HG03571 (cell line): ENCODE measurements around the gene KRT81.
"Not testable (repeated sequence)": the region's sequence is repeated elsewhere in the genome, so short reads cannot be mapped to it uniquely, and the experiment has no call there.

Experiments
- ATAC-seq: cut with Tn5 transposase; IDR thresholded peaks from one replicate; pipeline ENCODE4 v1.9.1; 2021; ENCODE audit not compliant: unreplicated experiment

KRT81 gene

GRCh38 chr12:52300796-52301691 is 9.7 kb upstream of the KRT81 start:
- ATAC-seq: no peak

GRCh38 chr12:52298677-52299190 is 7.4 kb upstream of the KRT81 start:
- no peak for ATAC-seq

- no peak for ATAC-seq
Measured at GRCh38 chr12:52296572-52297215, 5.4 kb upstream of the KRT81 start.

- ATAC-seq: no peak
Measured at GRCh38 chr12:52295663-52296062, 4.3 kb upstream of the KRT81 start.

- ATAC-seq: no peak
Measured at GRCh38 chr12:52294803-52295202, 3.5 kb upstream of the KRT81 start.

GRCh38 chr12:52293926-52294325 is 2.6 kb upstream of the KRT81 start:
- no peak for ATAC-seq

- not testable (repeated sequence) for ATAC-seq
Measured at GRCh38 chr12:52290483-52291134, 725 bp downstream of the KRT81 start.

- peak; percentile 87 for ATAC-seq
Measured at GRCh38 chr12:52287816-52288805, 3.2 kb downstream of the KRT81 start.

- ATAC-seq: not testable (repeated sequence)
Measured at GRCh38 chr12:52286857-52287785, 4.2 kb downstream of the KRT81 start.

GRCh38 chr12:52285851-52286530 is 5.3 kb downstream of the KRT81 start:
- no peak for ATAC-seq

- ATAC-seq: no peak
Measured at GRCh38 chr12:52285172-52285745, 6.1 kb downstream of the KRT81 start.

GRCh38 chr12:52284562-52285171 is 6.7 kb downstream of the KRT81 start:
- ATAC-seq: no peak

- no peak for ATAC-seq
Measured at GRCh38 chr12:52280796-52281560, 10.4 kb downstream of the KRT81 start.

GRCh38 chr12:52280319-52280795 is 11.0 kb downstream of the KRT81 start:
- ATAC-seq: no peak

GRCh38 chr12:52279422-52280318 is 11.7 kb downstream of the KRT81 start:
- ATAC-seq: no peak
